Measurements from ENCODE around the gene NRBP1. TPM values are rescaled to one million over a fixed set of nuclear protein-coding genes. Genes with fewer than 3 reads are reported as not detected.

The NRBP1 gene
- total and polyA plus RNA-seq, 4 donors = 34.3 to 56.9 (median 46.0) TPM

- H3K4me3 ChIP-seq (ENCODE audit: low read depth in 1 of 3, low read length in 3 of 3) = peak overlapping the region; percentile 73 to 97 (median 91)
- DNase-seq (ENCODE audit: low spot score) = peak; percentile 88
- WGBS = under 1% methylated on average over 51 of the region's 51 CpGs
- peak overlapping the region; percentile 85 to 92 for H3K9ac ChIP-seq (ENCODE audit: low read depth in 1 of 2, low read length in 2 of 2)
- peaks cover 3 to 23% (median 15%) of the 10 kb centered on the region in 4 donors for H3K4me1 ChIP-seq (ENCODE audit: control insufficient read depth in 4 of 4, insufficient read depth in 4 of 4, low read length in 3 of 4)
- H3K36me3 ChIP-seq (ENCODE audit: control insufficient read depth in 4 of 4, insufficient read depth in 3 of 4, low read depth in 1 of 4, low read length in 3 of 4) = peaks cover 2 to 11% (median 8%) of the 10 kb centered on the region in 4 donors
- no peaks in the 10 kb centered on the region for H3K27me3 ChIP-seq (ENCODE audit: control insufficient read depth in 4 of 4, insufficient read depth in 4 of 4, low read length in 3 of 4)
- no peaks in the 10 kb centered on the region for H3K9me3 ChIP-seq (ENCODE audit: control insufficient read depth in 4 of 4, low read length in 3 of 4)
- peak overlapping the region; percentile 97 to 98 for H3K27ac ChIP-seq (ENCODE audit: low read depth in 1 of 2, low read length in 2 of 2)
- TF ChIP-seq RAD21 (IDR thresholded peaks at IDR 0.05) (no peak), REST (IDR thresholded peaks at IDR 0.05) (peak; percentile 43)
Measured at GRCh38 chr2:27428978-27429541, 629 bp downstream of the NRBP1 start.

- peaks cover 0 to 23% (median 15%) of the 10 kb centered on the region in 4 donors for H3K4me1 ChIP-seq (ENCODE audit: control insufficient read depth in 4 of 4, insufficient read depth in 4 of 4, low read length in 3 of 4)
- H3K9me3 ChIP-seq (ENCODE audit: control insufficient read depth in 4 of 4, low read length in 3 of 4) = no peaks in the 10 kb centered on the region
- peaks cover 3 to 32% (median 29%) of the 10 kb centered on the region in 4 donors for H3K36me3 ChIP-seq (ENCODE audit: control insufficient read depth in 4 of 4, insufficient read depth in 3 of 4, low read depth in 1 of 4, low read length in 3 of 4)
- H3K4me3 ChIP-seq (ENCODE audit: low read depth in 1 of 3, low read length in 3 of 3) = no peak overlapping the region
- H3K27ac ChIP-seq (ENCODE audit: low read depth in 1 of 2, low read length in 2 of 2) = no peak overlapping the region
- TF ChIP-seq EGR1 (IDR thresholded peaks at IDR 0.05; ENCODE audit: low read depth in 2 of 2) (no peak), REST (IDR thresholded peaks at IDR 0.05) (no peak), GABPA (IDR thresholded peaks at IDR 0.05 in 1 of 2, conservative IDR thresholded peaks at IDR 0.05 in 1 of 2) (no peak), CTCF (IDR thresholded peaks at IDR 0.05; ENCODE audit: low read depth, low read length, missing input control) (no peak), RAD21 (IDR thresholded peaks at IDR 0.05) (no peak), ATF3 (IDR thresholded peaks at IDR 0.05) (no peak)
- H3K27me3 ChIP-seq (ENCODE audit: control insufficient read depth in 4 of 4, insufficient read depth in 4 of 4, low read length in 3 of 4) = no peaks in the 10 kb centered on the region
- DNase-seq (ENCODE audit: low spot score) = no peak
- H3K9ac ChIP-seq (ENCODE audit: low read depth in 1 of 2, low read length in 2 of 2) = no peak overlapping the region
Measured at GRCh38 chr2:27431395-27431794, 3.0 kb downstream of the NRBP1 start.

Measured in liver (tissue), 9 donors.